Progenitor cell of endocrine pancreas (in vitro differentiated cells): ENCODE results near the gene ZCWPW1. TPM values are rescaled to one million over a fixed set of nuclear protein-coding genes. Genes with fewer than 3 reads are reported as not detected.
A peak's percentile ranks its signal among the peaks of the same experiment; 100 is the strongest.

Experiments used
- DNase-seq: peaks from one replicate; pipeline ENCODE4 v3.0.0; 2021; ENCODE audit warnings: low spot score; ENCODE audit not compliant: unreplicated experiment
- H3K27ac Mint-ChIP-seq: 2 replicates; pipeline ENCODE4 v1.8.0; 2021; ENCODE audit warnings: mild to moderate bottlenecking, moderate library complexity, mixed read lengths
- H3K27me3 Mint-ChIP-seq: 2 replicates; pipeline ENCODE4 v1.8.0; 2021; ENCODE audit warnings: mixed read lengths
- H3K36me3 Mint-ChIP-seq: 2 replicates; pipeline ENCODE4 v1.8.0; 2022; ENCODE audit warnings: mixed read lengths; ENCODE audit not compliant: insufficient read depth
- H3K4me1 Mint-ChIP-seq: 2 replicates; pipeline ENCODE4 v1.8.0; 2021; ENCODE audit warnings: low read depth, mixed read lengths
- H3K4me3 Mint-ChIP-seq: 2 replicates; pipeline ENCODE4 v1.8.0; 2021; ENCODE audit warnings: low read depth, mild to moderate bottlenecking, moderate library complexity, mixed read lengths
- H3K9me3 Mint-ChIP-seq: 2 replicates; pipeline ENCODE4 v1.8.0; 2021; ENCODE audit warnings: low read depth, mixed read lengths
- total RNA-seq: library from RNA; stranded (reverse); gene quantifications from 2 replicates; pipeline ENCODE4 v1.2.1, GENCODE V29; 2021
- TF ChIP-seq, protein P1 (sequence below): fragments of 200-600 bp; sonication (generic); IDR thresholded peaks from one replicate; pipeline ENCODE4 v1.5.0; 2021; ENCODE audit warnings: antibody characterized with exemption, mild to moderate bottlenecking; ENCODE audit not compliant: unreplicated experiment

ZCWPW1 gene
- total RNA-seq, 1 donor from 2014 or later = 3.8 TPM

- no peak overlapping the region for H3K27ac Mint-ChIP-seq
- H3K4me3 Mint-ChIP-seq = no peak overlapping the region
- H3K36me3 Mint-ChIP-seq = no peaks in the 10 kb centered on the region
Observed at GRCh38 chr7:100393233-100393905, 35.1 kb downstream of the ZCWPW1 start.

GRCh38 chr7:100390286-100391009 is 38.1 kb downstream of the ZCWPW1 start:
- peaks cover 4% of the 10 kb centered on the region for H3K4me1 Mint-ChIP-seq
- H3K27me3 Mint-ChIP-seq = peaks cover 31% of the 10 kb centered on the region
- peak overlapping the region; percentile 10 for H3K27ac Mint-ChIP-seq
- H3K4me3 Mint-ChIP-seq = no peak overlapping the region
- H3K36me3 Mint-ChIP-seq = no peaks in the 10 kb centered on the region
- no peak for DNase-seq
- TF ChIP-seq, protein P1, sequence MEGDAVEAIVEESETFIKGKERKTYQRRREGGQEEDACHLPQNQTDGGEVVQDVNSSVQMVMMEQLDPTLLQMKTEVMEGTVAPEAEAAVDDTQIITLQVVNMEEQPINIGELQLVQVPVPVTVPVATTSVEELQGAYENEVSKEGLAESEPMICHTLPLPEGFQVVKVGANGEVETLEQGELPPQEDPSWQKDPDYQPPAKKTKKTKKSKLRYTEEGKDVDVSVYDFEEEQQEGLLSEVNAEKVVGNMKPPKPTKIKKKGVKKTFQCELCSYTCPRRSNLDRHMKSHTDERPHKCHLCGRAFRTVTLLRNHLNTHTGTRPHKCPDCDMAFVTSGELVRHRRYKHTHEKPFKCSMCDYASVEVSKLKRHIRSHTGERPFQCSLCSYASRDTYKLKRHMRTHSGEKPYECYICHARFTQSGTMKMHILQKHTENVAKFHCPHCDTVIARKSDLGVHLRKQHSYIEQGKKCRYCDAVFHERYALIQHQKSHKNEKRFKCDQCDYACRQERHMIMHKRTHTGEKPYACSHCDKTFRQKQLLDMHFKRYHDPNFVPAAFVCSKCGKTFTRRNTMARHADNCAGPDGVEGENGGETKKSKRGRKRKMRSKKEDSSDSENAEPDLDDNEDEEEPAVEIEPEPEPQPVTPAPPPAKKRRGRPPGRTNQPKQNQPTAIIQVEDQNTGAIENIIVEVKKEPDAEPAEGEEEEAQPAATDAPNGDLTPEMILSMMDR = no peak
- no peaks in the 10 kb centered on the region for H3K9me3 Mint-ChIP-seq

More at GRCh38 chr7:100393233-100393905, 35.1 kb downstream of the ZCWPW1 start:
- TF ChIP-seq, protein P1 = no peak
- peaks cover 6% of the 10 kb centered on the region for H3K4me1 Mint-ChIP-seq
- no peak for DNase-seq
- H3K27me3 Mint-ChIP-seq = peaks cover 39% of the 10 kb centered on the region
- no peaks in the 10 kb centered on the region for H3K9me3 Mint-ChIP-seq

- H3K36me3 Mint-ChIP-seq = no peaks in the 10 kb centered on the region
- H3K9me3 Mint-ChIP-seq = no peaks in the 10 kb centered on the region
- H3K27ac Mint-ChIP-seq = no peak overlapping the region
- H3K27me3 Mint-ChIP-seq = peaks cover 32% of the 10 kb centered on the region
- peaks cover 4% of the 10 kb centered on the region for H3K4me1 Mint-ChIP-seq
- DNase-seq = no peak
- no peak overlapping the region for H3K4me3 Mint-ChIP-seq
- TF ChIP-seq, protein P1 = no peak
Observed at GRCh38 chr7:100389437-100390088, 38.9 kb downstream of the ZCWPW1 start.

- no peak overlapping the region for H3K27ac Mint-ChIP-seq
- H3K9me3 Mint-ChIP-seq = no peaks in the 10 kb centered on the region
- no peak overlapping the region for H3K4me3 Mint-ChIP-seq
- H3K27me3 Mint-ChIP-seq = peaks cover 36% of the 10 kb centered on the region
- H3K36me3 Mint-ChIP-seq = no peaks in the 10 kb centered on the region
- DNase-seq = no peak
- peaks cover 4% of the 10 kb centered on the region for H3K4me1 Mint-ChIP-seq
- TF ChIP-seq, protein P1 = no peak
Observed at GRCh38 chr7:100387695-100388094, 40.8 kb downstream of the ZCWPW1 start.

DNA sequence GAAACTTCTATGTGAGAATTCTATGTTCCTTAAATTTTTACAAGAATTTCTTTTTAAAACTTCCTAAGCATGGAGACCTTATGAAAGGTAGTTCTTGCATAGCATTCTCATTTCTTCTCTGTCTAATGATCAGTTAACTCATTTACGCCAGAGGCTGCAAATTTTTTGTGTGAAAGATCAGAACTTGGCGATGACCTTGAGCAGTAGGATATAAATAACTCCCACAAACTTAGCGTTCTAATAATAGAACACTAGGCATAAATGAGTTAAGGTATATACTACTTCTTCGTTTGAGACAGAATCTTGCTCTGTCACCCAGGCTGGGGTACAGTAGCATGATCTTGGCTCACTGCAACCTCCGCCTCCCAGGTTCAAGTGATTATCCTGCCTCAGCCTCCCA is 41.6 kb downstream of the ZCWPW1 start:
- no peaks in the 10 kb centered on the region for H3K36me3 Mint-ChIP-seq
- H3K27me3 Mint-ChIP-seq = peaks cover 37% of the 10 kb centered on the region
- no peaks in the 10 kb centered on the region for H3K9me3 Mint-ChIP-seq
- DNase-seq = no peak
- no peak overlapping the region for H3K4me3 Mint-ChIP-seq
- H3K27ac Mint-ChIP-seq = no peak overlapping the region
- H3K4me1 Mint-ChIP-seq = peaks cover 4% of the 10 kb centered on the region
- TF ChIP-seq, protein P1 = no peak
